ENCODE data around the gene RYR1. TPM values are rescaled to one million over a fixed set of nuclear protein-coding genes. Genes with fewer than 3 reads are reported as not detected.

Gene RYR1
- total and polyA plus RNA-seq, 4 donors: 2.8 to 7.6 (median 4.0) TPM

GRCh38 chr19:38507551-38508127 lies 74.1 kb downstream of the RYR1 start:
- Histone ChIP-seq H3K36me3 (ENCODE audit: control insufficient read depth in 4 of 4, insufficient read depth in 4 of 4, low read length in 4 of 4) (no peaks in the 10 kb centered on the region), H3K4me3 (no peak overlapping the region), H3K27ac (ENCODE audit: low read depth in 1 of 2, low read length in 1 of 2) (no peak overlapping the region), H3K9ac (ENCODE audit: insufficient read depth in 1 of 2, low read length in 2 of 2) (no peak overlapping the region), H3K9me3 (ENCODE audit: control insufficient read depth in 4 of 4, insufficient read depth in 3 of 4, low read length in 3 of 4) (no peaks in the 10 kb centered on the region), H3K27me3 (ENCODE audit: control insufficient read depth in 3 of 3, insufficient read depth in 3 of 3, low read length in 2 of 3) (peaks cover 0 to 2% (median 0%) of the 10 kb centered on the region in 3 donors), H3K4me1 (ENCODE audit: control insufficient read depth in 5 of 5, insufficient read depth in 5 of 5, low read length in 5 of 5) (peaks cover 0 to 4% (median 0%) of the 10 kb centered on the region in 5 donors)
- ATAC-seq (ENCODE audit: insufficient read depth, low FRiP score) (no peak), DNase-seq (no peak)
- TF ChIP-seq CTCF (IDR thresholded peaks at IDR 0.05; ENCODE audit: control extremely low read depth, extremely low read depth): no peak
- 68 to 76% methylated on average over 12 of the region's 12 CpGs for WGBS, 2 donors

- peaks cover 0 to 2% (median 0%) of the 10 kb centered on the region in 3 donors for H3K27me3 ChIP-seq (ENCODE audit: control insufficient read depth in 3 of 3, insufficient read depth in 3 of 3, low read length in 2 of 3)
- no peaks in the 10 kb centered on the region for H3K36me3 ChIP-seq (ENCODE audit: control insufficient read depth in 4 of 4, insufficient read depth in 4 of 4, low read length in 4 of 4)
- no peak overlapping the region for H3K9ac ChIP-seq (ENCODE audit: insufficient read depth in 1 of 2, low read length in 2 of 2)
- no peak overlapping the region for H3K27ac ChIP-seq (ENCODE audit: low read depth in 1 of 2, low read length in 1 of 2)
- H3K4me3 ChIP-seq: no peak overlapping the region
- DNase-seq (no peak), ATAC-seq (ENCODE audit: insufficient read depth, low FRiP score) (no peak)
- TF ChIP-seq CTCF (IDR thresholded peaks at IDR 0.05; ENCODE audit: control extremely low read depth, extremely low read depth): no peak
- H3K4me1 ChIP-seq (ENCODE audit: control insufficient read depth in 5 of 5, insufficient read depth in 5 of 5, low read length in 5 of 5): peaks cover 0 to 4% (median 0%) of the 10 kb centered on the region in 5 donors
- 47 to 69% methylated on average over 6 of the region's 6 CpGs for WGBS, 2 donors
- H3K9me3 ChIP-seq (ENCODE audit: control insufficient read depth in 4 of 4, insufficient read depth in 3 of 4, low read length in 3 of 4): no peaks in the 10 kb centered on the region
Measured at GRCh38 chr19:38508507-38508906, 75.0 kb downstream of the RYR1 start.

- TF ChIP-seq CTCF (IDR thresholded peaks at IDR 0.05; ENCODE audit: control extremely low read depth, extremely low read depth): no peak
- Histone ChIP-seq H3K9me3 (ENCODE audit: control insufficient read depth in 4 of 4, insufficient read depth in 3 of 4, low read length in 3 of 4) (no peaks in the 10 kb centered on the region), H3K9ac (ENCODE audit: insufficient read depth in 1 of 2, low read length in 2 of 2) (no peak overlapping the region), H3K27ac (ENCODE audit: low read depth in 1 of 2, low read length in 1 of 2) (no peak overlapping the region), H3K27me3 (ENCODE audit: control insufficient read depth in 3 of 3, insufficient read depth in 3 of 3, low read length in 2 of 3) (peaks cover 0 to 2% (median 0%) of the 10 kb centered on the region in 3 donors), H3K4me3 (no peak overlapping the region), H3K36me3 (ENCODE audit: control insufficient read depth in 4 of 4, insufficient read depth in 4 of 4, low read length in 4 of 4) (no peaks in the 10 kb centered on the region), H3K4me1 (ENCODE audit: control insufficient read depth in 5 of 5, insufficient read depth in 5 of 5, low read length in 5 of 5) (peaks cover 0 to 4% (median 0%) of the 10 kb centered on the region in 5 donors)
- DNase-seq: no peak
- WGBS, 2 donors: 94 to 97% methylated on average over 2 of the region's 2 CpGs
- ATAC-seq (ENCODE audit: insufficient read depth, low FRiP score): no peak
Measured at GRCh38 chr19:38509027-38509426, 75.5 kb downstream of the RYR1 start.
